Thyroid gland (tissue), 4 donors: Measurements from ENCODE around the gene NPFFR1. TPM values are rescaled to one million over a fixed set of nuclear protein-coding genes. Genes with fewer than 3 reads are reported as not detected.

Experiments used
- DNase-seq, 2 donors: peaks; one replicate each; pipeline ENCODE4 v3.0.0-alpha.2; 2019
- H3K27ac ChIP-seq, 3 donors: fragments of 200-600 bp; sonication (generic); 1 replicate in 2 of 3; 2 replicates in 1 of 3; pipeline ENCODE4 v1.5.1; 2016 to 2019; ENCODE audit warnings: mild to moderate bottlenecking in 1 of 3, moderate library complexity in 1 of 3
- H3K27me3 ChIP-seq: fragments of 200-600 bp; sonication (generic); one replicate; pipeline ENCODE4 v1.5.1; 2019
- H3K36me3 ChIP-seq, 2 donors: fragments of 200-600 bp; sonication (generic); one replicate each; pipeline ENCODE4 v1.5.1; 2016 to 2019
- H3K4me1 ChIP-seq, 2 donors: fragments of 200-600 bp; sonication (generic); one replicate each; pipeline ENCODE4 v1.5.1; 2017 to 2019
- H3K4me3 ChIP-seq, 3 donors: fragments of 200-600 bp; sonication (generic); replicated peaks in 1 of 3; 1 replicate in 2 of 3; 2 replicates in 1 of 3; pipeline ENCODE4 v1.5.1; 2016; ENCODE audit warnings: mild to moderate bottlenecking in 1 of 3
- H3K9me3 ChIP-seq: fragments of 200-600 bp; sonication (generic); one replicate; pipeline ENCODE4 v1.5.1; 2017
- POLR2A ChIP-seq, 2 donors: fragments of 450-650 bp; IDR thresholded peaks; one replicate each; pipeline ENCODE4 v1.6.1; 2017; ENCODE audit warnings: antibody characterized with exemption in 2 of 2, mild to moderate bottlenecking in 2 of 2, moderate library complexity in 1 of 2
- WGBS, 2 donors: methylation state at CpG; one replicate each; pipeline ENCODE4 v1.1.5; 2017; 5-methylcytosine and 5-hydroxymethylcytosine counted together
- intact Hi-C: fragments of 100-400 bp; cut with DNase I; formaldehyde crosslinking; loops from one replicate; pipeline ENCODE4 v1.15.1; 2023
- total RNA-seq, 4 donors: library from RNA; depleted of rRNA; stranded (reverse); fragments of >200 nt; gene quantifications; one replicate each; pipeline ENCODE4 v1.2.3, GENCODE V29; 2016
- TF ChIP-seq, protein P1 (sequence below), 6 experiments: fragments of 200-600 bp in 3 of 6; fragments of 450-650 bp in 3 of 6; sonication (generic) in 3 of 6; IDR thresholded peaks; one replicate each; pipeline ENCODE4 v1.5.1; 2016 to 2019; ENCODE audit warnings: antibody characterized with exemption in 6 of 6, mild to moderate bottlenecking in 2 of 6, inconsistent platforms in 1 of 6, moderate library complexity in 1 of 6

NPFFR1 gene
- total RNA-seq, 4 donors from 2014 or later: under 0.01 to 0.13 (median 0.05) TPM; not detected in 1

DNA sequence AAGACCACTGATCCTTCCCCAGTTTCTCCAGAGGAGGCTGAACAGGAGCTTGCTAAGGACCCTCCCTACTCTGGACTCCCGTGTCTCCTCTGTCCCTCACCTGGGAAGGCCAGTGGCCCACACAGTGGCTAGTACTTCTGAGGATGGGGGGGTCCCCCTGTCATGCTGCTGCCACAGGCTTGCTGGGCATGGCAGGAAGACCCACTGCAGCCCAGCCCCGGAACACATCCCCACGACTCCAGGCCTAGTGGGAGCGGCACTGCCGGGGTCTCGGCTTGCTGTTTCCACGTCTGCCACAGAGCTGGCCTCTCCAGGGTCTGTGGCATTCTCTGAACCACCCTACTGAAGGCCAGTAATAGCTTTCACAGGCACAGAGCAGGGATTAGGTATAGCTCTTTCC is 25.9 kb upstream of the NPFFR1 start:
- Histone ChIP-seq H3K36me3 (no peaks in the 10 kb centered on the region), H3K4me1 (no peaks in the 10 kb centered on the region), H3K27me3 (no peaks in the 10 kb centered on the region), H3K4me3 (no peak overlapping the region), H3K9me3 (no peaks in the 10 kb centered on the region), H3K27ac (no peak overlapping the region)
- TF ChIP-seq, protein P1, sequence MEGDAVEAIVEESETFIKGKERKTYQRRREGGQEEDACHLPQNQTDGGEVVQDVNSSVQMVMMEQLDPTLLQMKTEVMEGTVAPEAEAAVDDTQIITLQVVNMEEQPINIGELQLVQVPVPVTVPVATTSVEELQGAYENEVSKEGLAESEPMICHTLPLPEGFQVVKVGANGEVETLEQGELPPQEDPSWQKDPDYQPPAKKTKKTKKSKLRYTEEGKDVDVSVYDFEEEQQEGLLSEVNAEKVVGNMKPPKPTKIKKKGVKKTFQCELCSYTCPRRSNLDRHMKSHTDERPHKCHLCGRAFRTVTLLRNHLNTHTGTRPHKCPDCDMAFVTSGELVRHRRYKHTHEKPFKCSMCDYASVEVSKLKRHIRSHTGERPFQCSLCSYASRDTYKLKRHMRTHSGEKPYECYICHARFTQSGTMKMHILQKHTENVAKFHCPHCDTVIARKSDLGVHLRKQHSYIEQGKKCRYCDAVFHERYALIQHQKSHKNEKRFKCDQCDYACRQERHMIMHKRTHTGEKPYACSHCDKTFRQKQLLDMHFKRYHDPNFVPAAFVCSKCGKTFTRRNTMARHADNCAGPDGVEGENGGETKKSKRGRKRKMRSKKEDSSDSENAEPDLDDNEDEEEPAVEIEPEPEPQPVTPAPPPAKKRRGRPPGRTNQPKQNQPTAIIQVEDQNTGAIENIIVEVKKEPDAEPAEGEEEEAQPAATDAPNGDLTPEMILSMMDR (IDR thresholded peaks at IDR 0.05): no peak
- TF ChIP-seq POLR2A (IDR thresholded peaks at IDR 0.05): no peak
- intact Hi-C loops: no loop called here
- 94 to 97% methylated on average over 2 to 6 of the region's 7 CpGs for WGBS, 2 donors
- DNase-seq: no peak

DNA sequence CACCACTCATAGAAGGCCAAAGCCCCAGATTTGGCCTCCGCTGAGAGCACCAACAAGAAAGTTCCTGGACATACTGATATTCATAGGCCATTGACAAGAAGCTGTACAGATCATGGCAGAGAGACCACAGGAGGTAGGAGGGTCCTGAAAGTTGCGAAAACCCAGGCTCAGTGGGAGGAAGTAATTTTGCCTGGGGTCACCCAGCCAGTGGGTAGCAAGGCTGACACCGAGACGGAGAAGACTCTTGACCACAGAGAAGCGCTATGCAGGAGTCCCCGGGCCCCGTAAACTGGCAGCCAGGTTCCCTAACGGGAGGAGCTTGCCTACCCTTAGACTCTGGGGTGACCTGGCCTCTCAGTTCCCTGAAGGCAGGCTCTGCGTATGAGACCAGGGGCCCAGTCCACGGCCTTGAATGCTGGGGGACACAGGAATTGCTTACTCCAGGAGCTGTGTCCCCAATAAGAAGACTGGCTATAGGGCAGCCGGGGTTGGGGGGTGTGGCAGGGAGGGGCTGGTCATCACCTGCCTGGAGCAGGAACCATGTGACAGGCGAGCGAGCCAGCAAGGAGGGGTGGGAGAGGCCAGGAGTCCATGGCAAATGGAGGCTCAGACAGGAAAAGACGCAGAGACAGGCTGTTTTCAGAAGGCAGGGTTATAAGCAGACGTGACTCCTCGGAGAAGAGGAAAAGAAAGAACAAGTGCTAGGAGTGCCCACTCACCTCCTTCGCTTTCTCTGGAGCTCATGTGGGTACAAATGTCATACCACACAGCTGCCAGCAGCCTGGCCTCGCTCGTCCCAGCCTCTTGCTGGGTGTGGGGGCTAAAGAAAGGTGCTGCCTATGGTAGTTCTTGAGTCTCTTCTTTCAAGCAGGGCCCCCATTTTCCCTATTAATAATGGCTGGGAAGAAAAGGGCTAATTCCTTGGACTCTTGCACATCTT is 24.6 kb upstream of the NPFFR1 start:
- Histone ChIP-seq H3K36me3 (no peaks in the 10 kb centered on the region), H3K27ac (no peak overlapping the region), H3K27me3 (no peaks in the 10 kb centered on the region), H3K9me3 (no peaks in the 10 kb centered on the region), H3K4me3 (no peak overlapping the region), H3K4me1 (no peaks in the 10 kb centered on the region)
- intact Hi-C loops: no loop called here
- no peak for DNase-seq
- 95% methylated on average over 19 of the region's 19 CpGs for whole genome bisulfite sequencing, 2 donors
- TF ChIP-seq, protein P1 (IDR thresholded peaks at IDR 0.05): no peak
- TF ChIP-seq POLR2A (IDR thresholded peaks at IDR 0.05): no peak

DNA sequence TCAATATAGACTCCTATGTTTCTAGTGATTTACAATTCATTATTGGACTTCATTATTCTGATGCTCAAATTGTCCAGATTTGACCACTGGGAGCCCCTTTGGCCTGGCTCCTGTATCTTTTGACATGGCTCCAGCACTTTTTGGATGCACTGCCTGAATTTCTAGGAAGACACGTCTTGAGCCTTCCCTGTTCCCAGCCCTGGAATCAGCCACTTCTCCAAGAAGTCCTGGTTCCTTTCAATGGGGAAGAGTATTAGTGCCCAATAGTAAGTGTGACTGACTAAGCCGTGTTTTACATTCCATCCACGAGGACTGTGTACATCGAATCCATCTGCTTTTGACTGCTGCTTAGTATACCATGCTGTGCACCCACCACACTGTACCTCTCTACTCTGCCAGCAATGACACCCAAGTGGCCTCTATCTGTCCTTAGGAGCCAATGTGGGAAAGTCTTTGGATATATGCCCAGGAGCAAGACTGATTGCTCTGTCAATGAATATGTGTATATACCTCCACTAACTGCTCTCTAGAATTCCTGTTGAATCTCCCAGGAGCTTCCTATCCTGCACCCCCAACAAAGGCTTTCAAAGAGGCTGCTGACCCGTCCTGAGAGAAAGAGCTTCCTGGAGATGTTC is 23.2 kb upstream of the NPFFR1 start:
- H3K4me1 ChIP-seq: no peaks in the 10 kb centered on the region
- H3K4me3 ChIP-seq: no peak overlapping the region
- WGBS, 2 donors: 80 to 84% methylated on average over 5 of the region's 5 CpGs
- H3K9me3 ChIP-seq: no peaks in the 10 kb centered on the region
- TF ChIP-seq, protein P1 (IDR thresholded peaks at IDR 0.05): no peak
- TF ChIP-seq POLR2A (IDR thresholded peaks at IDR 0.05): no peak
- H3K27me3 ChIP-seq: no peaks in the 10 kb centered on the region
- H3K27ac ChIP-seq: no peak overlapping the region
- no peak for DNase-seq
- H3K36me3 ChIP-seq: no peaks in the 10 kb centered on the region
- intact Hi-C loops: no loop called here

DNA sequence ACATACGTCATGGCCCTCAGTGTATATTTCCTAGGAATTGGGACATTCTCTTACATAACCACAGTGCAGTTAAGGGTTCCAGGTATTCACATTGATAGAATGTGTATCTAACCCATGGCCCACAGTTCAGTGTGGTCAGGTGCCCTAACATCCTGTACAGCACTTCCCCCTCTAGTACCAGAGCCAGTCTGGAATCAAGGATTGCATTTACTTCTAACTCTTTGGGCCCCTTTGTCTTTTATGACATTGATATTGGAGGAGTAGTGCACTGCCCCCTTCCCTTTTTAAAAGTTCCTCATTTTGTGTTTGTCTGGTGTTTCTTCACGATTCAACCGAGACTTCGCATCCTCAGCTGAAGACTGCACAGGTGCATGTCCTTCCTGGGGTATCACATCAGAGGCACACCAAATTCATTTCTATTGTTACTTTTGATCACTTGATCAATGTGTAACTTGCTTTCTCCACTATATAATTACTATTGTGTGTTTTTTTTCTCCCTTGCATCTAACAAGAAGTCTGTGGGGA is 22.4 kb upstream of the NPFFR1 start:
- TF ChIP-seq POLR2A (IDR thresholded peaks at IDR 0.05): no peak
- TF ChIP-seq, protein P1 (IDR thresholded peaks at IDR 0.05): no peak
- Histone ChIP-seq H3K4me3 (no peak overlapping the region), H3K36me3 (no peaks in the 10 kb centered on the region), H3K27ac (no peak overlapping the region), H3K9me3 (no peaks in the 10 kb centered on the region), H3K4me1 (no peaks in the 10 kb centered on the region), H3K27me3 (no peaks in the 10 kb centered on the region)
- no peak for DNase-seq
- 81 to 92% methylated on average over 4 of the region's 4 CpGs for WGBS, 2 donors
- intact Hi-C loops: no loop called here

GRCh38 chr10:70303730-70304129 is 19.9 kb upstream of the NPFFR1 start:
- Histone ChIP-seq H3K27me3 (no peaks in the 10 kb centered on the region), H3K4me1 (no peaks in the 10 kb centered on the region), H3K4me3 (no peak overlapping the region), H3K27ac (no peak overlapping the region), H3K9me3 (no peaks in the 10 kb centered on the region), H3K36me3 (no peaks in the 10 kb centered on the region)
- DNase-seq: no peak
- WGBS, 2 donors: 93 to 96% methylated on average over 2 of the region's 2 CpGs
- intact Hi-C loops: no loop called here
- TF ChIP-seq, protein P1 (IDR thresholded peaks at IDR 0.05): no peak
- no peak for TF ChIP-seq POLR2A (IDR thresholded peaks at IDR 0.05)
